HEK293 (cell line): Measurements from ENCODE around the gene FAM174B.

Experiments used
- CTCF ChIA-PET: fragments of 350-600 bp; formaldehyde crosslinking; extraction: SDS; loops from one replicate; lab custom pipeline; 2021; ENCODE audit warnings: antibody characterized with exemption; lab: Yijun Ruan, JAX
- POLR2A ChIA-PET: fragments of 300-600 bp; formaldehyde crosslinking; extraction: SDS; loops from one replicate; lab custom pipeline; 2020; ENCODE audit warnings: antibody characterized with exemption, inconsistent platforms; lab: Yijun Ruan, JAX
- H3K27ac ChIP-seq: fragments of 200-500 bp; sonication (Bioruptor generic); 2 replicates; pipeline ENCODE4 v1.5.1; 2014; ENCODE audit warnings: low read depth, low read length, control low read depth, inconsistent platforms; ENCODE audit errors: extremely low read depth
- H3K36me3 ChIP-seq, 2 experiments: fragments of 200-500 bp in 1 of 2; sonication (Bioruptor generic) in 1 of 2; 1 replicate in 1 of 2; 2 replicates in 1 of 2; pipeline ENCODE4 v1.5.1; 2014 to 2017; ENCODE audit warnings: inconsistent platforms in 2 of 2, low read length in 2 of 2; ENCODE audit not compliant: control insufficient read depth in 2 of 2, insufficient read depth in 1 of 2
- H3K4me1 ChIP-seq: fragments of 200-500 bp; sonication (Bioruptor generic); 2 replicates; pipeline ENCODE4 v1.5.1; 2014; ENCODE audit warnings: mild to moderate bottlenecking, low read length, inconsistent platforms; ENCODE audit not compliant: control insufficient read depth, insufficient read depth
- H3K4me3 ChIP-seq: 2 replicates; pipeline ENCODE4 v1.5.1; 2011; ENCODE audit warnings: low read depth, mild to moderate bottlenecking, control low read depth, low read length, moderate library complexity
- H3K9me3 ChIP-seq: fragments of 200-500 bp; sonication (Bioruptor generic); 2 replicates; pipeline ENCODE4 v1.5.1; 2014; ENCODE audit warnings: low read depth, low read length, inconsistent platforms; ENCODE audit not compliant: control insufficient read depth, insufficient read depth
- ATF2 ChIP-seq: fragments of 450-650 bp; formaldehyde crosslinking; IDR thresholded peaks from 2 replicates; pipeline ENCODE4 v1.5.1; 2016; ENCODE audit warnings: missing biosample characterization, missing genetic modification characterization, low read depth
- FEZF1 ChIP-seq: fragments of 450-650 bp; formaldehyde crosslinking; IDR thresholded peaks from 2 replicates; pipeline ENCODE4 v1.5.1; 2016; ENCODE audit warnings: missing biosample characterization, missing genetic modification characterization
- HOXD13 ChIP-seq: sonication (generic); formaldehyde crosslinking; IDR thresholded peaks from 2 replicates; pipeline ENCODE4 v1.8.0; 2022; ENCODE audit warnings: missing genetic modification reagents, borderline replicate concordance
- KLF10 ChIP-seq: fragments of 450-650 bp; IDR thresholded peaks from 2 replicates; pipeline ENCODE4 v1.5.1; 2018; ENCODE audit warnings: missing biosample characterization, mild to moderate bottlenecking, missing genetic modification characterization
- OSR2 ChIP-seq: fragments of 450-650 bp; formaldehyde crosslinking; IDR thresholded peaks from 2 replicates; pipeline ENCODE4 v1.5.1; 2016; ENCODE audit warnings: missing biosample characterization, missing genetic modification characterization
- PRDM10 ChIP-seq: fragments of 450-650 bp; formaldehyde crosslinking; IDR thresholded peaks from 2 replicates; pipeline ENCODE4 v1.5.1; 2016; ENCODE audit warnings: missing biosample characterization, missing genetic modification characterization
- SCRT1 ChIP-seq: fragments of 450-650 bp; formaldehyde crosslinking; IDR thresholded peaks from 2 replicates; pipeline ENCODE4 v1.5.1; 2016; ENCODE audit warnings: missing biosample characterization, missing genetic modification characterization, borderline replicate concordance
- WT1 ChIP-seq: fragments of 450-650 bp; formaldehyde crosslinking; IDR thresholded peaks from 2 replicates; pipeline ENCODE4 v1.5.1; 2016; ENCODE audit warnings: missing biosample characterization, missing genetic modification characterization
- ZBTB10 ChIP-seq: fragments of 450-650 bp; formaldehyde crosslinking; IDR thresholded peaks from 2 replicates; pipeline ENCODE4 v1.5.1; 2016; ENCODE audit warnings: missing biosample characterization, missing genetic modification characterization
- ZIC2 ChIP-seq: fragments of 450-650 bp; formaldehyde crosslinking; IDR thresholded peaks from 2 replicates; pipeline ENCODE4 v1.5.1; 2016; ENCODE audit warnings: missing biosample characterization, missing genetic modification characterization
- ZNF18 ChIP-seq: fragments of 450-650 bp; formaldehyde crosslinking; IDR thresholded peaks from 2 replicates; pipeline ENCODE4 v1.5.1; 2016; ENCODE audit warnings: missing biosample characterization, missing genetic modification characterization
- ZNF184 ChIP-seq: fragments of 450-650 bp; IDR thresholded peaks from 2 replicates; pipeline ENCODE4 v1.5.1; 2018; ENCODE audit warnings: missing biosample characterization, mild to moderate bottlenecking, missing genetic modification characterization
- ZNF23 ChIP-seq: fragments of 450-650 bp; formaldehyde crosslinking; IDR thresholded peaks from 2 replicates; pipeline ENCODE4 v1.5.1; 2016; ENCODE audit warnings: missing biosample characterization, missing genetic modification characterization, borderline replicate concordance
- ZNF324 ChIP-seq: fragments of 450-650 bp; formaldehyde crosslinking; IDR thresholded peaks from 2 replicates; pipeline ENCODE4 v1.5.1; 2016; ENCODE audit warnings: missing biosample characterization, missing genetic modification characterization
- ZNF518A ChIP-seq: fragments of 450-650 bp; formaldehyde crosslinking; conservative IDR thresholded peaks from 2 replicates; pipeline ENCODE4 v1.5.1; 2016; ENCODE audit warnings: low read depth, missing biosample characterization, missing genetic modification characterization
- ZNF530 ChIP-seq: fragments of 450-650 bp; formaldehyde crosslinking; IDR thresholded peaks from 2 replicates; pipeline ENCODE4 v1.5.1; 2016; ENCODE audit warnings: low read depth, missing biosample characterization, missing genetic modification characterization
- ZNF561 ChIP-seq: fragments of 450-650 bp; IDR thresholded peaks from 2 replicates; pipeline ENCODE4 v1.5.1; 2018; ENCODE audit warnings: missing biosample characterization, missing genetic modification characterization, borderline replicate concordance
- ZNF596 ChIP-seq: fragments of 450-650 bp; IDR thresholded peaks from 2 replicates; pipeline ENCODE4 v1.5.0; 2018; ENCODE audit warnings: missing biosample characterization, mild to moderate bottlenecking, missing genetic modification characterization, moderate library complexity
- ZNF704 ChIP-seq: fragments of 450-650 bp; formaldehyde crosslinking; IDR thresholded peaks from 2 replicates; pipeline ENCODE4 v1.5.1; 2016; ENCODE audit warnings: missing biosample characterization, missing genetic modification characterization
- ZNF837 ChIP-seq: fragments of 450-650 bp; formaldehyde crosslinking; IDR thresholded peaks from 2 replicates; pipeline ENCODE4 v1.5.1; 2016; ENCODE audit warnings: missing biosample characterization, missing genetic modification characterization

The FAM174B gene

GRCh38 chr15:92574566-92574965 lies 81.0 kb downstream of the FAM174B start:
- no peaks in the 10 kb centered on the region for H3K9me3 ChIP-seq
- TF ChIP-seq ZNF184 (tag by site-specific recombination) (no peak), WT1 (tag by site-specific recombination) (no peak), OSR2 (tag by site-specific recombination) (no peak), ZNF561 (tag by site-specific recombination) (no peak), HOXD13 (CRISPR knock-in tag) (no peak), ATF2 (tag by site-specific recombination) (no peak)
- no peaks in the 10 kb centered on the region for H3K4me1 ChIP-seq
- H3K4me3 ChIP-seq = no peak overlapping the region
- H3K27ac ChIP-seq = no peak overlapping the region
- no peaks in the 10 kb centered on the region for H3K36me3 ChIP-seq
- ChIA-PET POLR2A (no interaction called here), CTCF (interaction anchor here (0.7 kb wide), 1 partner anchor 172 kb away, joined by 3 read pairs; no protein-coding TSS in a partner anchor)

GRCh38 chr15:92574161-92574560 lies 81.4 kb downstream of the FAM174B start:
- POLR2A ChIA-PET = no interaction called here
- TF ChIP-seq ZNF18 (tag by site-specific recombination) (no peak), ZNF518A (tag by site-specific recombination) (no peak), ZIC2 (tag by site-specific recombination) (no peak), ZNF23 (tag by site-specific recombination) (no peak), ZNF596 (tag by site-specific recombination) (no peak), SCRT1 (tag by site-specific recombination) (no peak), ZNF704 (tag by site-specific recombination) (no peak), ZBTB10 (tag by site-specific recombination) (no peak), ZNF324 (tag by site-specific recombination) (no peak), ZNF530 (tag by site-specific recombination) (no peak), FEZF1 (tag by site-specific recombination) (no peak), ZNF837 (no peak), KLF10 (tag by site-specific recombination) (no peak), PRDM10 (tag by site-specific recombination) (no peak)

More at GRCh38 chr15:92574161-92574560, 81.4 kb downstream of the FAM174B start:
- no peak overlapping the region for H3K4me3 ChIP-seq
- no peaks in the 10 kb centered on the region for H3K9me3 ChIP-seq
- CTCF ChIA-PET = no interaction called here
- no peaks in the 10 kb centered on the region for H3K4me1 ChIP-seq
- no peaks in the 10 kb centered on the region for H3K36me3 ChIP-seq
- H3K27ac ChIP-seq = no peak overlapping the region
